ENCODE data around the gene PREP. TPM values are rescaled to one million over a fixed set of nuclear protein-coding genes. Genes with fewer than 3 reads are reported as not detected.

PREP gene
- total and polyA plus RNA-seq, 8 donors, result 11.0 to 53.3 (median 18.1) TPM

GRCh38 chr6:105326216-105326615, 76.7 kb downstream of the PREP start:
- peaks cover 0 to 37% (median 27%) of the 10 kb centered on the region in 4 donors for H3K4me1 ChIP-seq
- peak; percentile 17 to 57 for DNase-seq
- H3K9me3 ChIP-seq, result no peaks in the 10 kb centered on the region
- TF ChIP-seq CTCF (IDR thresholded peaks at IDR 0.05), result no peak
- TF ChIP-seq POLR2AphosphoS5 (IDR thresholded peaks at IDR 0.05), result peak in 1 of 3 donors; percentile 51
- TF ChIP-seq POLR2A (IDR thresholded peaks at IDR 0.05), result no peak
- WGBS, 5 donors, result 15 to 52% (median 20%) methylated on average over 2 of the region's 2 CpGs
- no peak overlapping the region for H3K4me3 ChIP-seq
- intact Hi-C loops (cut with DNase I; ENCODE audit: low total_unique reads), result no loop called here
- H3K27me3 ChIP-seq, result no peaks in the 10 kb centered on the region
- H3K27ac ChIP-seq, result peak overlapping the region; percentile 30 to 51 (median 36)
- peaks cover 0 to 83% (median 68%) of the 10 kb centered on the region in 4 donors for H3K36me3 ChIP-seq

GRCh38 chr6:105324386-105324950, 78.4 kb downstream of the PREP start:
- peaks cover 0 to 71% (median 54%) of the 10 kb centered on the region in 4 donors for H3K36me3 ChIP-seq
- intact Hi-C loops (cut with DNase I; ENCODE audit: low total_unique reads), result no loop called here

GRCh38 chr6:105322499-105323225, 80.2 kb downstream of the PREP start:
- DNase-seq, result no peak
- Histone ChIP-seq H3K4me3 (no peak overlapping the region), H3K27ac (peak overlapping the region; percentile 10 to 75 (median 57)), H3K4me1 (peaks cover 0 to 41% (median 30%) of the 10 kb centered on the region in 4 donors), H3K27me3 (no peaks in the 10 kb centered on the region), H3K36me3 (peaks cover 0 to 58% (median 39%) of the 10 kb centered on the region in 4 donors), H3K9me3 (no peaks in the 10 kb centered on the region)
- 80 to 88% (median 83%) methylated on average over 3 of the region's 3 CpGs for WGBS, 5 donors
- intact Hi-C loops (cut with DNase I; ENCODE audit: low total_unique reads), result no loop called here
- no peak for TF ChIP-seq EP300 (IDR thresholded peaks at IDR 0.05)
- no peak for TF ChIP-seq POLR2AphosphoS5 (IDR thresholded peaks at IDR 0.05)
- no peak for TF ChIP-seq POLR2A (IDR thresholded peaks at IDR 0.05)
- no peak for TF ChIP-seq CTCF (IDR thresholded peaks at IDR 0.05)

More at GRCh38 chr6:105324386-105324950, 78.4 kb downstream of the PREP start:
- no peaks in the 10 kb centered on the region for H3K27me3 ChIP-seq
- WGBS, 5 donors, result 70 to 86% (median 80%) methylated on average over 9 of the region's 9 CpGs
- peak in 1 of 2 donors; percentile 18 for DNase-seq
- H3K9me3 ChIP-seq, result no peaks in the 10 kb centered on the region
- H3K27ac ChIP-seq, result no peak overlapping the region
- H3K4me3 ChIP-seq, result no peak overlapping the region
- peaks cover 0 to 42% (median 30%) of the 10 kb centered on the region in 4 donors for H3K4me1 ChIP-seq
- TF ChIP-seq EP300 (IDR thresholded peaks at IDR 0.05) (no peak), CTCF (IDR thresholded peaks at IDR 0.05) (no peak), POLR2AphosphoS5 (IDR thresholded peaks at IDR 0.05) (no peak), POLR2A (IDR thresholded peaks at IDR 0.05) (no peak)

- TF ChIP-seq POLR2AphosphoS5 (IDR thresholded peaks at IDR 0.05), result no peak
- TF ChIP-seq POLR2A (IDR thresholded peaks at IDR 0.05), result no peak
- no peak for TF ChIP-seq CTCF (IDR thresholded peaks at IDR 0.05)
- no peak for TF ChIP-seq EP300 (IDR thresholded peaks at IDR 0.05)
- intact Hi-C loops (cut with DNase I; ENCODE audit: low total_unique reads), result no loop called here
- peak overlapping the region; percentile 11 to 75 (median 65) for H3K27ac ChIP-seq
- H3K36me3 ChIP-seq, result peaks cover 0 to 50% (median 39%) of the 10 kb centered on the region in 4 donors
- no peak overlapping the region for H3K4me3 ChIP-seq
- H3K9me3 ChIP-seq, result no peaks in the 10 kb centered on the region
- H3K27me3 ChIP-seq, result no peaks in the 10 kb centered on the region
- WGBS, 5 donors, result 61 to 87% (median 73%) methylated on average over 2 of the region's 2 CpGs
- DNase-seq, result no peak
- peaks cover 0 to 32% (median 23%) of the 10 kb centered on the region in 4 donors for H3K4me1 ChIP-seq
Measured at GRCh38 chr6:105321728-105322127, 81.2 kb downstream of the PREP start.
